HepG2 (cell line): Measurements from ENCODE around the gene LONP1. TPM values are rescaled to one million over a fixed set of nuclear protein-coding genes. Genes with fewer than 3 reads are reported as not detected.

Experiments
- ATAC-seq: fragments of 200-7000 bp; cut with Tn5 transposase; 3 replicates; pipeline ENCODE4 v1.9.1; 2020; ENCODE audit warnings: mild to moderate bottlenecking, moderate library complexity
- BruUV-seq: library from RNA; stranded (reverse); fragments of 400-500 nt; replicated peaks from 2 replicates; lab custom pipeline; 2021; lab: Mats Ljungman, UMichigan
- CTCF ChIA-PET: fragments of 300-600 bp; formaldehyde crosslinking; extraction: SDS; loops from one replicate; lab custom pipeline; 2021; ENCODE audit warnings: low total read pairs, inconsistent platforms, low intra/inter-chr PET ratio; lab: Yijun Ruan, JAX
- POLR2A ChIA-PET: fragments of 350-600 bp; sonication (Branson Sonifier 250); formaldehyde crosslinking; loops from one replicate; lab custom pipeline; 2020; ENCODE audit warnings: antibody characterized with exemption, inconsistent platforms; lab: Yijun Ruan, JAX
- DNase-seq: peaks from one replicate; pipeline ENCODE4 v3.0.0-alpha.2; 2015; ENCODE audit warnings: low spot score
- FAIRE-seq: peaks from 3 replicates; lab custom pipeline; 2011; peaks lifted over from hg19 to GRCh38; lab: Jason Lieb, UNC
- H2AFZ ChIP-seq: one replicate; pipeline ENCODE4 v1.6.1; 2011; ENCODE audit warnings: low read length, inconsistent platforms
- H3K27ac ChIP-seq: fragments of 300-600 bp; 3 replicates; pipeline ENCODE4 v1.8.0; 2011; ENCODE audit warnings: mixed run types, mild to moderate bottlenecking, mixed read lengths, low read length, inconsistent platforms; ENCODE audit not compliant: insufficient read depth; ENCODE audit errors: extremely low read length
- H3K27me3 ChIP-seq, 2 experiments: fragments of 200-600 bp in 1 of 2; 2 replicates in 1 of 2; 3 replicates in 1 of 2; pipeline versions ENCODE4 v1.6.0 to v1.8.0; 2011; ENCODE audit warnings: low read length in 2 of 2, mild to moderate bottlenecking in 2 of 2, moderate library complexity in 2 of 2, inconsistent platforms in 1 of 2; ENCODE audit not compliant: insufficient read depth in 2 of 2, control insufficient read depth in 1 of 2
- H3K36me3 ChIP-seq, 2 experiments: fragments of 200-600 bp in 1 of 2; replicated peaks in 1 of 2; 2 replicates in 1 of 2; 3 replicates in 1 of 2; pipeline versions ENCODE4 v1.5.1 to v1.8.0; 2011; ENCODE audit warnings: low read length in 2 of 2, inconsistent platforms in 1 of 2; ENCODE audit not compliant: insufficient read depth in 2 of 2, control insufficient read depth in 1 of 2
- H3K4me1 ChIP-seq: 2 replicates; pipeline ENCODE4 v1.5.1; 2012; ENCODE audit warnings: low read length, inconsistent platforms; ENCODE audit not compliant: insufficient read depth
- H3K4me2 ChIP-seq: 2 replicates; pipeline ENCODE4 v1.6.0; 2011; ENCODE audit warnings: low read depth, low read length, inconsistent platforms
- H3K4me3 ChIP-seq, 3 experiments: fragments of 200-600 bp in 1 of 3; sonication (generic), shearing (Covaris generic) in 1 of 3; replicated peaks in 1 of 3; 2 replicates each; pipeline ENCODE4 v1.5.1; 2011 to 2016; ENCODE audit warnings: low read length in 3 of 3, inconsistent platforms in 2 of 3, low read depth in 2 of 3, mild to moderate bottlenecking in 2 of 3, control low read depth in 1 of 3, mixed read lengths in 1 of 3; ENCODE audit not compliant: insufficient read depth in 1 of 3
- H3K79me2 ChIP-seq: one replicate; pipeline ENCODE4 v1.6.1; 2011; ENCODE audit warnings: low read length, inconsistent platforms; ENCODE audit not compliant: insufficient read depth
- H3K9ac ChIP-seq: 2 replicates; pipeline ENCODE4 v1.6.0; 2011; ENCODE audit warnings: mild to moderate bottlenecking, low read depth, low read length, inconsistent platforms; ENCODE audit not compliant: insufficient read depth
- H3K9me3 ChIP-seq: 2 replicates; pipeline ENCODE4 v1.5.1; 2012; ENCODE audit warnings: mild to moderate bottlenecking, low read length
- H4K20me1 ChIP-seq: 2 replicates; pipeline ENCODE4 v1.6.0; 2011; ENCODE audit warnings: inconsistent platforms, mild to moderate bottlenecking, low read length, moderate library complexity; ENCODE audit not compliant: insufficient read depth
- FOXK1 ChIP-seq: sonication (generic); formaldehyde crosslinking; IDR thresholded peaks from 2 replicates; pipeline ENCODE4 v1.4.0; 2020; ENCODE audit warnings: low read depth, missing genetic modification reagents, borderline replicate concordance
- GATA4 ChIP-seq: sonication (generic); IDR thresholded peaks from 2 replicates; pipeline ENCODE4 v1.6.1; 2016; ENCODE audit warnings: antibody characterized with exemption, low read depth, borderline replicate concordance
- GATAD2A ChIP-seq: IDR thresholded peaks from 2 replicates; pipeline ENCODE4 v1.6.1; 2016
- HNRNPUL1 ChIP-seq: fragments of 200-400 bp; formaldehyde crosslinking; IDR thresholded peaks from 2 replicates; pipeline ENCODE4 v1.6.1; 2017; ENCODE audit warnings: low read depth, mild to moderate bottlenecking, low read length, moderate library complexity
- KLF11 ChIP-seq: IDR thresholded peaks from 2 replicates; pipeline ENCODE4 v1.6.1; 2016; ENCODE audit warnings: missing compliant biosample characterization
- PPARG ChIP-seq: conservative IDR thresholded peaks from 2 replicates; pipeline ENCODE4 v1.6.1; 2016; ENCODE audit warnings: missing biosample characterization, missing genetic modification reagents
- TBP ChIP-seq: sonication (generic); formaldehyde crosslinking; IDR thresholded peaks from 2 replicates; pipeline ENCODE4 v1.5.0; 2020; ENCODE audit warnings: missing genetic modification reagents
- ZNF225 ChIP-seq: sonication (generic); formaldehyde crosslinking; IDR thresholded peaks from 2 replicates; pipeline ENCODE4 v1.4.0; 2020; ENCODE audit warnings: mild to moderate bottlenecking, missing genetic modification reagents
- ZNF232 ChIP-seq: sonication (generic); formaldehyde crosslinking; IDR thresholded peaks from 2 replicates; pipeline ENCODE4 v1.4.0; 2020; ENCODE audit warnings: missing genetic modification reagents, borderline replicate concordance
- WGBS: methylation state at CpG from one replicate; pipeline ENCODE4 v1.1.6; 2017; ENCODE audit warnings: low lambda C conversion rate; 5-methylcytosine and 5-hydroxymethylcytosine counted together
- in situ Hi-C: cut with HindIII; loops from 2 replicates; pipeline ENCODE4 v1.10.0; 2017; ENCODE audit warnings: low pct_unique_long_range_greater_than_20kb; ENCODE audit not compliant: extremely low pct_ligation_motif_present
- intact Hi-C: fragments of 100-400 bp; cut with micrococcal nuclease; formaldehyde crosslinking; loops from one replicate; pipeline ENCODE4 v1.10.0; 2022; ENCODE audit not compliant: unreplicated experiment
- polyA plus RNA-seq, 8 experiments: library from polyadenylated mRNA; depleted of rRNA in 3 of 8; stranded (reverse) in 7 of 8; unstranded in 1 of 8; fragments of >200 nt; fragmentation: Illumina TruSeq in 4 of 8; extraction: Trizol in 4 of 8; gene quantifications; 2 replicates each; pipeline versions ENCODE4 v1.2.1 to v1.2.3, GENCODE V29; 2011 to 2016; ENCODE audit warnings: low read depth in 4 of 8, missing spikeins in 1 of 8, mixed read lengths in 1 of 8; ENCODE audit not compliant: insufficient read depth in 1 of 8
- total RNA-seq, 5 experiments: library from RNA; depleted of rRNA; stranded (reverse); fragments of >200 nt; fragmentation: Illumina TruSeq; extraction: Trizol; gene quantifications; 2 replicates each; pipeline ENCODE4 v1.2.3, GENCODE V29; 2016; ENCODE audit warnings: low read depth in 1 of 5
- TF ChIP-seq, protein P1 (sequence below): sonication (generic); formaldehyde crosslinking; IDR thresholded peaks from 2 replicates; pipeline ENCODE4 v1.8.0; 2023; ENCODE audit warnings: mild to moderate bottlenecking, missing genetic modification reagents

Gene LONP1
- total and polyA plus RNA-seq, 2 of the 13 experiments (the other 11 are each of a cell fraction or from before 2014, with no cell fraction given): 59.5 to 76.8 TPM

DNA sequence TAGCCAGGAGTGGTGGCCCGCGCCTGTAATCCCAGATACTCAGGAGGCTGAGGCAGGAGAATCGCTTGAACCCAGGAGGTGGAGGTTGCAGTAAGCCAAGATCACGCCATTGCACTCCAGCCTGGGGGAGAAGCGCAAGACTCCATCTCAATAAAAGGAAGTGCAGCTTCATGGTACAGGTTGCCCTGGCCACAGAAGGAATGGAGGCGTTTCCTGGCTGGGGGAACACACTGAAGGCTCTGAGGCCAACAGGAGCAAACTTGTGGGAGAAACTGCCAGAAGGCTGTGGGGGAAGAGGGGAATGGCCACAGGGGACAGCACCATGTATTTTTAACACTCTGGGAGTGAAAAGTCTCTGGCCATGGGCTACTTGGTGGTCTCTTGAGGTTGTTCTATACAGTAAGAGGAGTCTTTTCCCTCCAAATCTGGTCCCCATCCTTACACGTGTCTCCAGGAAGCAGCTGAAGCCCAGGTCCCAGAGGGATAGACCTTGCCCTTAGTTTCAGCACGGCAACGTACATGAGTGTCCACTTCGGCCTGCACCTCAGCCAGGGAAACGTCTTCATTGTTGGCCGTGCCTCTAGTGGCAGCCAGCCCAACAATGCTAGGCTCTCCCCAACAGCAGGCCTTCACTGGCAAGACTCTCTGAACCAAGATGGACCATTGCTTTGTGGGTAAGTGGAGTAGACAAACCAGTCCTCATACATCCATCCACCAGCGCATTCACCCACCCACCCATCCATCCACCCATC lies 47.1 kb downstream of the LONP1 start:
- no peak for TF ChIP-seq ZNF225 (CRISPR knock-in tag)
- no peak for TF ChIP-seq HNRNPUL1
- no peak for TF ChIP-seq GATA4
- TF ChIP-seq KLF11 (CRISPR knock-in tag): no peak
- TF ChIP-seq PPARG (CRISPR knock-in tag): no peak
- no peak for TF ChIP-seq ZNF232 (CRISPR knock-in tag)
- no peak for TF ChIP-seq TBP
- TF ChIP-seq FOXK1 (CRISPR knock-in tag): no peak
- TF ChIP-seq, protein P1, sequence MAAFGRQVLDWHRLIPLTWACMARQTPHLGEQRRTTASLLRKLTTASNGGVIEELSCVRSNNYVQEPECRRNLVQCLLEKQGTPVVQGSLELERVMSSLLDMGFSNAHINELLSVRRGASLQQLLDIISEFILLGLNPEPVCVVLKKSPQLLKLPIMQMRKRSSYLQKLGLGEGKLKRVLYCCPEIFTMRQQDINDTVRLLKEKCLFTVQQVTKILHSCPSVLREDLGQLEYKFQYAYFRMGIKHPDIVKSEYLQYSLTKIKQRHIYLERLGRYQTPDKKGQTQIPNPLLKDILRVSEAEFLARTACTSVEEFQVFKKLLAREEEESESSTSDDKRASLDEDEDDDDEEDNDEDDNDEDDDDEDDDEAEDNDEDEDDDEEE (CRISPR knock-in tag): no peak
- no peak for TF ChIP-seq GATAD2A
- 96% methylated on average over 13 of the region's 13 CpGs for WGBS
- ChIA-PET POLR2A (no interaction called here), CTCF (no interaction called here)
- Histone ChIP-seq H3K27me3 (no peaks in the 10 kb centered on the region), H3K4me3 (no peak overlapping the region), H3K27ac (no peak overlapping the region), H4K20me1 (no peaks in the 10 kb centered on the region), H2AFZ (no peak overlapping the region), H3K9ac (no peak overlapping the region), H3K4me2 (no peak overlapping the region), H3K36me3 (peaks cover 12 to 18% of the 10 kb centered on the region in 2 experiments; a peak in 4 of 5 replicates), H3K9me3 (no peaks in the 10 kb centered on the region), H3K4me1 (peaks cover 3% of the 10 kb centered on the region), H3K79me2 (no peaks in the 10 kb centered on the region)
- DNase-seq (no peak), FAIRE-seq (no peak), ATAC-seq (no peak)
- BruUV-seq: no TSS peak
- in situ Hi-C loops (no loop called here), intact Hi-C loops (no loop called here)
